Right renal pelvis (tissue), 4 donors: ENCODE measurements around the gene ANXA9. TPM values are rescaled to one million over a fixed set of nuclear protein-coding genes. Genes with fewer than 3 reads are reported as not detected.
A peak's percentile ranks its signal among the peaks of the same experiment; 100 is the strongest.

Experiments used
- DNase-seq, 4 donors: peaks; one replicate each; pipeline ENCODE4 v3.0.0-alpha.2; 2013; ENCODE audit warnings: low read depth in 4 of 4, low spot score in 3 of 4, missing footprints in 1 of 4
- polyA plus RNA-seq, 4 donors: library from polyadenylated mRNA; unstranded; fragments of 120-200 nt; gene quantifications; one replicate each; pipeline ENCODE4 v1.2.1, GENCODE V29; 2013; ENCODE audit not compliant: insufficient read length in 4 of 4

The ANXA9 gene
- polyA plus RNA-seq, 4 donors, result 12.6 to 20.2 (median 14.8) TPM

GRCh38 chr1:150974580-150975478 is 7.3 kb upstream of the ANXA9 start, which contains the start of gene CERS2:
Gene CERS2, minus strand, starts transcription at chr1:150974835. Its CDS starts 5,745 bp downstream, at chr1:150969090.
- peak in 3 of 4 donors; percentile 71 to 72 (median 71) for DNase-seq

- DNase-seq, result no peak
These were observed 5.7 kb upstream of the ANXA9 start for GRCh38 chr1:150976401-150976821.

GRCh38 chr1:150976879-150977694 is 5.0 kb upstream of the ANXA9 start:
- no peak for DNase-seq

DNA sequence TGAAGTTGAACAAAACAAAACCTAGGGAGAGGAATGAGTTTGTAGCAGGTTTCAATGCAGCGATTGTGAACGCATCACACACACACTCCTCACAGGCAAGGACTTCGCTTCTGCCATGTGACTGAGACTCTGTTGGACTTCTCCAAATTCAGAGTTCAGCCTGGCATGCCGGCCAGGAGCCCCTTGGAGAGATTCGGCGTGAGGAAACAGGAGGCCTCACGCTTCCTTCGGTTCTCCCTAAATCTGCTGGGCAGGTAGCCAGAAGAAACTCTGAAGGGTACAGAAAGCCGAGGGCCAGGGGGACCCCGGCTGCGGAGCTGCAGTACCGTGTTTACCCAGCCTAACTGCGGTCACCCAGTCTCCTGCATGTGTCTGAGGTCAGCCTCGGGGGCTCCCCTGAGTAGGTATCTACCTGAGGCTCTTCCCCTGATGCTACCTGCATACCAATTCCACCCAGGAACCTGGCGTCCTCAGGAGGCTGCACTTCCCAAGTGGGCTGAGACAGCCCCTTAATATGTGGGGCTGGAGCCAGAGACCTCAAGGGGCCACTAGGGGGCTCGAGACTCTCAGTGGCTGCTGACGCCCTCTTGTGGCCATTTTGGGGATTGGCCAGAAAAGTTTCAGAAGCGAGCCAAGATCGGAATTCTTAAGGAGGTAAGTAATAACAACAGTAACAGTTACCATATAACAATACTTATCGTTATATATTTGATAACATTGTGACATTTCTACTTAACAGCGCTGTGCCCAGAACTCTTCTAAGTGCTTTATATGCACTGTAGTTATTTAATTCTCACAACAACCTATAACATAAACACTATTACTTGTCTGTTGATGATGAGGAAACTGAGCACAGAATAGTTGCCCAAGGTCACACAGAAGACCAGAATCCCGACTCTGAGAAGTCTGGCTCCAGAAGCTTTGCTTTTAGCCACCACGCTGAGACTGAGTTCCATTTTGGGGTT is 2.7 kb upstream of the ANXA9 start:
- DNase-seq, result peak; percentile 84 to 90 (median 88)

DNA sequence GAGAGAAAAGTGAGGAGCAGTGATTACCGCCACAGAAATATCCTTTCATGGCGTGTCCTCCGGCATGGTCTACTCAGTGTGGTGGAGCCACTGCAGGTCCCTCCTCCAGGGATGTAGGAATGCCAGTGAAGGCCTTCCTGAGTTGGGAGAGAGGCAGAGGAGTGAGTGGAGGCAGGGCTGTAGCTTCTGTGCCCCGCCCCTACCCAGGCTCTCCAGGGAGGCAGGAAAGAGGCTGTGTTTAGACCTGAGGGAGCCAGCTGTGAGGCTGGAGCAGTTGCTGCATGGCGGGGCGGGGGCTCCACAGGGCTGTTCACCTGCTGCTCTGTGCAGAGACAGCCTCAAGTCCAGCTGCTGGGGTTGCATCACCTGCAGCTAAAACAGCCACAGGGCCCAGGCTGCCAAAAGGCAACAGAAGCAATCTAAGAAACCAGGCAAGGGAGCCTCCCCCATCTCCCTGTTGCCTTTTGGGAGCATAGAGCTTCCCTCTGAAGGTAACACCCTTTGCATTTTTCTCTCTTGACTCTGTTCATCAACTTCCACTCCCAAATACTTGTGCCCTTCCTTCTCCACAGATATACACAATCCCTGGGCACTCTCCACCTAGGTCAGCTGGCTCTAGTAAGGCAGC is 801 bp upstream of the ANXA9 start:
- DNase-seq, result no peak

GRCh38 chr1:150985179-150985825 is 3.2 kb downstream of the ANXA9 start:
- no peak for DNase-seq

- no peak for DNase-seq
These were observed 5.8 kb downstream of the ANXA9 start for GRCh38 chr1:150987924-150988323.

DNA sequence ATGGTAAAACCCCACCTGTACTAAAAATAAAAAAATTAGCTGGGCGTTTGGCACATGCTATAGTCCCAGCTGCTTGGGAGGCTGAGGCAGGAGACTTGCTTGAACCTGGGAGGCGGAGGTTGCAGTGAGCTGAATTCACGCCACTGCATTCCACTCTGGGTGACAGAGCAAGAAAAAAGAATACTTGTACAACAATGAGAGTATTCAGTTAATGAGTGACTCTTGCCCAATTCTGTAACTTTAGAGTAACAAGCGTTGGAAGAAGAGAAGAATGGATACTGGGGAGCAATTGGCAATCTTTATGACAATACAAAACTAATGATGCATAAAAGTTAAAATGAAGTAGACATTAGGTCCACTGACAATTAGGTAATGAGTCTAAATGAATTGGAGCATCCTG is 10.5 kb downstream of the ANXA9 start:
- no peak for DNase-seq

DNA sequence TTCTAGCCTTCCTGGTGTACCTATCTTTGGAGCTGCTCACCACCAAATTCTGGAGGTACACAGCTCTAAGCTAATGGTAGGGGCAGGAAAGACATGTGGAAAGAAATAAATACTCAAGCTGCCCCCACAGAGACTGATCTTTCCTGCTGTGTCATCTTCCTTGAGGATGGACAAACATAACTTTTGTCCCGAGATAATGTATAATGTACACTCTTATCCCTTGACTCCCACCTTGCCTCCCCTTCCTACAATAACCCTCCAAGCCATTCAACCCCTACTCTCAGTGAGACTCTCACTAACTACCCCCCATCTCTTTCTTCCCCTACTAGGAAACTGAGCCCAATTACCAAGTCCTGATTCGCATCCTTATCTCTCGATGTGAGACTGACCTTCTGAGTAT is 12.2 kb downstream of the ANXA9 start:
- DNase-seq, result no peak

DNA sequence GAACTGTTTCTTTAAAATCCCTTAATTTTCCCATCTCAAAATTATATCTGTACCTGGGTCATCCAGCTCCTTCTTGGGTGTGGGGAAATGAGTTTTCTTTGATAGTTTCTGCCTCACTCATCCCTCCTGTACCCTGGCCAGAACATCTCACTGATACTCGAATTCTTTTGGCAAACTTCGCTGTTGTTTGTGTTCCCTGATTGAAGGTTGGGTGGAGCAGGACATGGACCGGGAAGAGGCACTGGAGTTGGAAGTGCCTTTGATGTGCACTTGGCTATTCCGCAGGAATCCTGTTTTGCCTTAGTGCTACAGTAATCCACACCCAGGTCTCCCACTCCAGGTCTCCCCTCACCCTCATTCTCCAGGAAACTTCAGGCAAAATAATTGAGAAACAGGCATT is 13.4 kb downstream of the ANXA9 start:
- DNase-seq, result no peak

- no peak for DNase-seq
These were observed 13.8 kb downstream of the ANXA9 start for GRCh38 chr1:150995896-150996295.

DNA sequence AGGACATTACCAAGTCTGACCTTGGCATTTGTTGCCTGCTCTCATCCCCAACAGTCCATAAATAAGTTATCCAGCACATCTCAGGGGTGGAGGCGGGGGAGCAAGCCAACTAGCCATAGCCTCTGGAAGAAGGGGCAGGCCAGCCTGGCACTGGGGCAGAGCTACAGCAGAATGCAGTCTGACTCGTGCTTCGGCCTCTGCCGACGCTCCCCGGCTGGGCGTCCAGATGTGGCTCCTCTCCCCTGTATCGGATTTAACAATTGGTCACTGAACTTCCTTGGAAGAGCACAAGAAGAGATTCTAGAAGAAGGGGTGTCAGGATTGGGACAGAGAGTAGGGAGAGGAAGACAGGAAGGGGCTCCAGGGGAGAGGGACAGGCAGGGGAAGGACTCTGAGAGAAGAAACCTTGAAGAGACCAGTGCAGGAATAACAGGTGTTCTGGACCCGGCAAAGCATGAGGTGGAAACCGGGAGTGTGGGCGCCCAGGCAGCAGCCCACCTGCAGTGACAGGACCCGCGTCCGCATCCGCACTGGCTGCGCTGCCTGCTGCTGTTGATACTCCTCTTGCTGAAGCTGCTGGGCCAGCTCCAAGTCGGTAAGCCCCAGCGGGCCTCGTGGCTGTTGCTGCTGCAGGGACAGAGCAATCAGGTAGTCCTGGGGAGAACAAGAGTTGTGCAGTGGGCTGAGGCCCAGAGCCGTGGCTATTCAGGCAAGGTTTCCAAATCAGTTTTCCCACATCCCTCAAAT is 15.2 kb downstream of the ANXA9 start:
- DNase-seq, result no peak

GRCh38 chr1:150997949-150998348 is 15.9 kb downstream of the ANXA9 start:
- no peak for DNase-seq

- no peak for DNase-seq
These were observed 17.1 kb downstream of the ANXA9 start for GRCh38 chr1:150999051-150999674.

DNA sequence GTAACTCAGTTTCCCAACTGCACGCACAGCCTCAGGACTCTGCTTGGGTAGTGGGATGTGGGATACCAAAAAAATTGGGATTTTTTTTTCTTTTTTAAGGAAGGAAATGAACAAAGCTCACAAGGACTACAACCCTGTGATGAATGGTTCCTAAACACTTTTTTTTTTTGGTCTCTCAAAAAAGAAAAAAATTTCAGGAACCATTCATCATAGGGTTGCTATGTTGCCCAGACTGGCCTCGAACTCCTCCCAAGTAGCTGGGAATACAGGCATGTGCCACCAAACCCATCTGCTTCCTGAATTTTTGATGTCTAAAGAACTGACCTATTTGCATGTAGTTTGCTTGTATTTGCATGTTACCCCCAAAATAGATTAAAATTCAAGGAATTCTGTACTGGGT is 17.8 kb downstream of the ANXA9 start:
- no peak for DNase-seq

GRCh38 chr1:151000408-151000807 is 18.3 kb downstream of the ANXA9 start:
- no peak for DNase-seq

DNA sequence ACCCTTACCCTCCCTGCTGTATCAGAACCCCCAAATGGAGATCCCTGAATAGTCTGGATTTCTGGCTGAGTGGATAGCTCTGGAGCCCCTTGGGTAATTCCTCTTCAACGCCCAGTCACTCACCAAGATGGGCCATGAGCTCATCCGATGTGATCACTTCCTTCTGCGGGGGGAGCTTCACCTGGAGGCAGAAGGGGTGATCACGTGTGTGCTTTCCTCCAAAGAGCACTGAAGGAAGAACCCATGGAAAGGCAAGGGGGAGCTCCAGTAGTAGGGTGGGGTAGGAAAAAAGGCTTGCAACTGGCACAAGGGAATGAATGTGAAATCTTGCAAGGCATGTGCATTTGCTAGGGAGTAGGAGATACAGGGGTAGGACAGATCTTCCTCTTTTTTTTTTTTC is 19.5 kb downstream of the ANXA9 start:
- DNase-seq, result no peak

- no peak for DNase-seq
These were observed 20.0 kb downstream of the ANXA9 start for GRCh38 chr1:151002051-151002450.
